ENCODE measurements around the gene LASP1NB.

DNA sequence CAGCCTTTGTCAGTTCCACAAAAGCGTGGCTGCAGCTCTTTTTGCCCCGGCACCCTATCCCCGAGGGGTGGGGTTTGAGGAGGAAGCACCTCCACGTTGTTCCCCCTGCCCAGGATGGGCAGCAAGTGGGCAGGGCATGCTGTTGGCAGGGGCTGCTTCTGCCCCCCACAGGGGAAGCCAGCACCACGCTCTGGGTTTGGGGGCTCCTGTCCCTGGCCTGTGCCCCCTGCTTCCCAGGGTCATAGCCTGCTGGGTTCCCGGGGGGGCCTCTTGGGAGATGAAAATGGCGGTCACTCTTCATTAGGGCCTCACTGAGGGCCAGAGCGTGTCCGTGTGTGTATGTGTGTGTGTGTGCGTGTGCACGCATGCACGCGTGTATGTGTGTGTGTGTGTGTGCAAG is 32.8 kb upstream of the LASP1NB start:
- no peak for TF ChIP-seq POLR2A (IDR thresholded peaks at IDR 0.05; ENCODE audit: low read length)
- no peak for TF ChIP-seq GATA1 (IDR thresholded peaks at IDR 0.05; ENCODE audit: low read depth, low read length)

Data from erythroblast (primary cell).